Kidney (tissue), 14 donors: ENCODE data around the gene NDUFS4. TPM values are rescaled to one million over a fixed set of nuclear protein-coding genes. Genes with fewer than 3 reads are reported as not detected.
A peak's percentile ranks its signal among the peaks of the same experiment; 100 is the strongest.

Experiments
- DNase-seq, 5 donors: peaks; one replicate each; pipeline ENCODE4 v3.0.0-alpha.2; 2013 to 2020
- FAIRE-seq: peaks from 2 replicates; lab custom pipeline; 2012; peaks lifted over from hg19 to GRCh38; lab: Jason Lieb, UNC
- H3K27ac ChIP-seq, 2 donors: one replicate each; pipeline ENCODE4 v1.7.0; 2013; ENCODE audit warnings: low read depth in 2 of 2, low read length in 2 of 2, inconsistent platforms in 1 of 2
- H3K27me3 ChIP-seq: one replicate; pipeline ENCODE4 v1.7.1; 2013; ENCODE audit warnings: low read length, inconsistent platforms; ENCODE audit not compliant: control insufficient read depth, insufficient read depth
- H3K36me3 ChIP-seq, 3 donors: one replicate each; pipeline versions ENCODE4 v1.7.0 to v1.7.1; 2013; ENCODE audit warnings: low read length in 3 of 3, control low read depth in 1 of 3, inconsistent platforms in 1 of 3; ENCODE audit not compliant: insufficient read depth in 3 of 3, control insufficient read depth in 2 of 3
- H3K4me1 ChIP-seq, 3 donors: one replicate each; pipeline versions ENCODE4 v1.7.0 to v1.7.1; 2013; ENCODE audit warnings: low read length in 3 of 3, inconsistent platforms in 1 of 3, low read depth in 1 of 3; ENCODE audit not compliant: control insufficient read depth in 2 of 3, insufficient read depth in 2 of 3
- H3K4me3 ChIP-seq, 3 donors: one replicate each; pipeline versions ENCODE4 v1.7.0 to v1.8.1; 2013; ENCODE audit warnings: low read length in 3 of 3, control low read depth in 1 of 3, inconsistent platforms in 1 of 3
- H3K9ac ChIP-seq, 3 donors: one replicate each; pipeline versions ENCODE4 v1.7.0 to v1.7.1; 2013; ENCODE audit warnings: low read length in 3 of 3, control low read depth in 1 of 3, inconsistent platforms in 1 of 3
- H3K9me3 ChIP-seq, 3 donors: one replicate each; pipeline versions ENCODE4 v1.7.0 to v1.7.1; 2013; ENCODE audit warnings: low read length in 3 of 3, control low read depth in 1 of 3, inconsistent platforms in 1 of 3; ENCODE audit not compliant: control insufficient read depth in 2 of 3, insufficient read depth in 1 of 3
- intact Hi-C: fragments of 100-400 bp; cut with DNase I; formaldehyde crosslinking; loops from one replicate; pipeline ENCODE4 v1.11.1; 2022
- polyA plus RNA-seq: library from polyadenylated mRNA; stranded (reverse); fragments of 350-450 nt; fragmentation: Illumina TruSeq; extraction: RNeasy Lipid Tissue Mini Kit (QIAGEN cat#74804); gene quantifications from one replicate; pipeline ENCODE4 v1.2.3, GENCODE V29; 2014; ENCODE audit warnings: low read depth, low replicate concordance; ENCODE audit not compliant: insufficient read depth
- total RNA-seq: library from RNA; stranded (reverse); fragmentation: NEBNext Ultra II Directional; extraction: Animal tissue kit (Norgen Biotek cat#: 25700); gene quantifications from one replicate; pipeline ENCODE4 v1.2.1, GENCODE V29; 2021
- TF ChIP-seq, protein P1 (sequence below): IDR thresholded peaks from 3 replicates; pipeline ENCODE4 v1.5.1; 2012; ENCODE audit warnings: mild to moderate bottlenecking, moderate library complexity, borderline replicate concordance; ENCODE audit not compliant: insufficient read depth; ENCODE audit errors: extremely low read depth
- donor health status: control.
- donor health status: control.
- donor health status: control.
- donor health status: control.
- donor health status: control.
- donor health status: DM: yes; HTN: yes; CAD: no.
- donor health status: Normal renal cell carcinoma (clear cell type).

The NDUFS4 gene
- total and polyA plus RNA-seq, 2 donors from 2014 or later = 73.9 to 219 TPM

DNA sequence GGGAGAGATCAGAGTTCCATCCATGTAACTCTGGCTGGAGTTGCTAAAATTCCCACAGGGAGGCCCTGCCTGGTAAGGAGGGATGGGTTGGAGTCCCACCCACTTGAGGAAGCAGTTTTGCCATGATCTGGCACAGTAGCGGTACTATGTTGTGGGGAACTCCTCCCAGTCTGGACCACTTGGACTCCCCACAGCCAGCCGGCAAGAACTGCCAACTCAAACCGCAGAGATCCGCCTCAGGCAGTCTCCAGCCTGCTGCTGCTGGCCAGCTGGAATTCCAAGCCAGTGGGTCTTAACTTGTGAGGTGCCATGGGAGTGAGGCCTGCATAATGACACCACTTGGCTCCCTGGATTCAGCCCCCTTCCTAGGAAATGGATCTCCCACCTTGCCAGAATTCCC is 151.9 kb downstream of the NDUFS4 start:
- intact Hi-C loops = no loop called here
- H3K36me3 ChIP-seq = no peaks in the 10 kb centered on the region
- TF ChIP-seq, protein P1, sequence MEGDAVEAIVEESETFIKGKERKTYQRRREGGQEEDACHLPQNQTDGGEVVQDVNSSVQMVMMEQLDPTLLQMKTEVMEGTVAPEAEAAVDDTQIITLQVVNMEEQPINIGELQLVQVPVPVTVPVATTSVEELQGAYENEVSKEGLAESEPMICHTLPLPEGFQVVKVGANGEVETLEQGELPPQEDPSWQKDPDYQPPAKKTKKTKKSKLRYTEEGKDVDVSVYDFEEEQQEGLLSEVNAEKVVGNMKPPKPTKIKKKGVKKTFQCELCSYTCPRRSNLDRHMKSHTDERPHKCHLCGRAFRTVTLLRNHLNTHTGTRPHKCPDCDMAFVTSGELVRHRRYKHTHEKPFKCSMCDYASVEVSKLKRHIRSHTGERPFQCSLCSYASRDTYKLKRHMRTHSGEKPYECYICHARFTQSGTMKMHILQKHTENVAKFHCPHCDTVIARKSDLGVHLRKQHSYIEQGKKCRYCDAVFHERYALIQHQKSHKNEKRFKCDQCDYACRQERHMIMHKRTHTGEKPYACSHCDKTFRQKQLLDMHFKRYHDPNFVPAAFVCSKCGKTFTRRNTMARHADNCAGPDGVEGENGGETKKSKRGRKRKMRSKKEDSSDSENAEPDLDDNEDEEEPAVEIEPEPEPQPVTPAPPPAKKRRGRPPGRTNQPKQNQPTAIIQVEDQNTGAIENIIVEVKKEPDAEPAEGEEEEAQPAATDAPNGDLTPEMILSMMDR = no peak
- FAIRE-seq (no peak), DNase-seq (peak in 1 of 5 donors; percentile 54)
- H3K4me3 ChIP-seq = no peak overlapping the region
- H3K9me3 ChIP-seq = peaks cover 0 to 16% (median 2%) of the 10 kb centered on the region in 3 donors
- H3K27ac ChIP-seq = no peak overlapping the region
- H3K9ac ChIP-seq = no peak overlapping the region
- no peaks in the 10 kb centered on the region for H3K27me3 ChIP-seq
- H3K4me1 ChIP-seq = no peaks in the 10 kb centered on the region

DNA sequence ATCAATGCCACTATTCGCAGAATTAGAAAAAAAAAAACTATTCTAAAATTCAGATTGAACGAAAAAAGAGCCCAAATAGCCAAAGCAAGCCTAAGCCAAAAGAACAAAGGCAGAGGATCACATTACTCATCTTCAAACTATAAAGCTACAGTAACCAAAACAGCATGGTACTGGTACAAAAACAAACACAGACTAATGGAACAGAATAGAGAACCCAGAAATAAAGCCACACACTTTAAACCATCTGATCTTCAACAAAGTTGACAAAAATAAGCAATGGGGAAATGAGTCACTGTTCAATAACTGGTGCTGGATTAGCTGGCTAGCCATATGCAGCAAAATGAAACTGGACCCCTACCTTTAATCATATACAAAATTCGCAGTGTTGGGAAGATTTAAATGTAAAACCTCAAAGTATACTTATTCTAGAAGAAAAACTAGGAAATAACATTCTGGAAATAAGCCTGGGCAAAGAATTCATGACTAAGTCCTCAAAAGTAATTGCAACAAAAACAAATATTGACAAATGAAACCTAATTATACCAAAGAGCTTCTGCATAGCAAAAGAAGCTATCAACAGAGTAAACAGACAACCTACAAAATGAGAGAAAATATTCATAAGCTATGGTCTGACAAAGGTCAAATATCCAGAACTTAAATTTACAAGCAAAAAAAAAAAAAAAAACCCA is 153.7 kb downstream of the NDUFS4 start:
- no peaks in the 10 kb centered on the region for H3K27me3 ChIP-seq
- FAIRE-seq = no peak
- H3K9me3 ChIP-seq = peaks cover 0 to 15% (median 2%) of the 10 kb centered on the region in 3 donors
- H3K36me3 ChIP-seq = no peaks in the 10 kb centered on the region
- DNase-seq = no peak
- no peaks in the 10 kb centered on the region for H3K4me1 ChIP-seq
- TF ChIP-seq, protein P1 = no peak
- no peak overlapping the region for H3K9ac ChIP-seq
- H3K4me3 ChIP-seq = no peak overlapping the region
- intact Hi-C loops = no loop called here
- H3K27ac ChIP-seq = no peak overlapping the region

DNA sequence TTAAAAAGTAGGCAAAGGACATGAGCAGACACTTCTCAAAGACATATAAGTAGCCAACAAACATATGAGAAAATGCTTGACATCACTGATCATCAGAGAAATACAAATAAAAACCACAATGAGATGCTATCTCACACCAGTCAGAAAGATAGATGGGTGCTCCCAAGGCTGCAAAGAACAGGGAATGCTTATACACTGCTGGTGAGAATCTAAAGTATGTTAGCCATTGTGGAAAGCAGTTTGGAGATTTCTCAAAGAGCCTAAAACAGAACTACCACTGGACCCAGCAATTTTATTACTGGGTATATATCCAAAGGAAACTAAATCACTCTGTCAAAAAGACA is 154.2 kb downstream of the NDUFS4 start:
- H3K9ac ChIP-seq = no peak overlapping the region
- FAIRE-seq = no peak
- no peaks in the 10 kb centered on the region for H3K27me3 ChIP-seq
- TF ChIP-seq, protein P1 = no peak
- H3K4me3 ChIP-seq = no peak overlapping the region
- DNase-seq = no peak
- intact Hi-C loops = no loop called here
- H3K9me3 ChIP-seq = peaks cover 0 to 10% (median 2%) of the 10 kb centered on the region in 3 donors
- H3K36me3 ChIP-seq = no peaks in the 10 kb centered on the region
- no peak overlapping the region for H3K27ac ChIP-seq
- no peaks in the 10 kb centered on the region for H3K4me1 ChIP-seq
